ENCODE measurements around the gene FAM107B.
A peak's percentile ranks its signal among the peaks of the same experiment; 100 is the strongest.

FAM107B gene

DNA sequence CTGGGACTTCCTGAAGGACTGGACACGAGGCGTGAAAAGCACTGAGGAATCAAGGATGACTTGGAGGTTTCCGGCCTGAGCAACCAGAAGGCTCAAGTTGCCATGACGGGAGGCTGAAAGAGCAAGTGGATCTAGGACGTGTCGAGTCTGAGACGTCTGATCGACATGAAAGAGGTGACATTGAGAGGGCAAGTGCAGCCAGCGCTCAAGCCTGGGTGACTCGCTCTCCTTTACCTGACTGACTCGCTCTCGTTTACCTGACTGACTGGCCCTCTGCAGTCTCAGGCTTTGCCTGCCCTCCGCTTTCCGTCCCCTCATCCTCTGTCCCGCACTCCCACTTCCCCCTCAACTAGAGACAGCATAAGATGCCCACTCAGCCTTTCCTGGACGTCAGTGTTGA lies 241.4 kb downstream of the FAM107B start:
- DNase-seq (ENCODE audit: low read depth): no peak

DNA sequence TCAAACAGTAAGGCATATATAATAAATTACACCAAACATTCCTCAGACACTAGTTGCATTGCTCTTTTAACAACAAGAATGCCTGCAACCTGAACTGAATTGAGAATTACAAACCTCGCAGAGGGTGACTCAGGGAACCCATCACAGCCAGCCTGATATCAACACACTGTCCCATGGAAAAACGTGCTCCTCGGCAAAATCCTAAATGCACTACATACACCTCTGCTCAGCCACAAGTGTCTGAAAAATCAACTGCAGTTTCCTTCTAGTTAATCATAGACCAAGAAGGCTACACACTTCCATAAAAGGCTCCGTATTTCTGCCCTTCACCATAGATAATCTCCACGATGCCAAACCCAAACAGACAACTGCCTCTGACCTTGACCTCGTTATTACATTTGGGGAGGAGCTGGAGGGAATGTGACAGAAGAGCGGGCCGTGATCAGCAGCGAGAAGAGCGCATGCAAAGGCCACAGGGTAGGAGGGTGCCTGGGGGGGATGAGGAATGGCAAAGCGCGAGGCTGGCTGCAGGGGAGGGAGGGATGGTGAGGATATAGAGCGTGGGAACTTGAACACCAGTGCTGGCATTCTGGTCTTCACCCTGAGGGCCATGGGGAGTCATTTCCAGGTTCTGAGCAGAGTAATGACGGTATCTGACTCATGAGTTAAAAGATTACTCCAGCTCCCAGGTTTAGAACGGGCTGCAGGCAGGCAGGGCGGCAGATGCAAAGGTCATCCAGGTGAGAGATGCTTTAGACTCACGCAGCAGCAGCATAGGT lies 242.0 kb downstream of the FAM107B start:
- no peak for DNase-seq (ENCODE audit: low read depth)

DNA sequence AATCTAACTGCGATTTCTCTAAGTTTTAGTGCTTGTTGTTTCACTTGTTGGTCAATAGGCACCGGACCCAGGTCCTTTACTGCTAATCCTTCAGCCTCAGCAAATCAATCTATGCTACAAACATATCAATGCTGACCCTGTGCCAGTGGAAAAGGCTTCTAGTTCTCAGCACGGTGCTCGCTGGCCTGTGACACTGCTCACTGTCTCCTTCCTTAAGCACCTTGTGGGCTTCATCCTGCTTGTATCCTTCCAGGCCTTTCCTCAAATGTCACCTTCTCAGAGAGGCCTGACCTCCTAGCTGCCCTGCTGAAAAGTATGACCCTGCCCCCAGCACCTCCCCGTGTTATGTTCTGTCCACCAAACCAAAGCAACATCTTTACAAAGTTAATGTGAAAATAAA lies 242.7 kb downstream of the FAM107B start:
- no peak for DNase-seq (ENCODE audit: low read depth)

GRCh38 chr10:14530465-14530864 lies 244.2 kb downstream of the FAM107B start:
- no peak for DNase-seq (ENCODE audit: low read depth)

DNA sequence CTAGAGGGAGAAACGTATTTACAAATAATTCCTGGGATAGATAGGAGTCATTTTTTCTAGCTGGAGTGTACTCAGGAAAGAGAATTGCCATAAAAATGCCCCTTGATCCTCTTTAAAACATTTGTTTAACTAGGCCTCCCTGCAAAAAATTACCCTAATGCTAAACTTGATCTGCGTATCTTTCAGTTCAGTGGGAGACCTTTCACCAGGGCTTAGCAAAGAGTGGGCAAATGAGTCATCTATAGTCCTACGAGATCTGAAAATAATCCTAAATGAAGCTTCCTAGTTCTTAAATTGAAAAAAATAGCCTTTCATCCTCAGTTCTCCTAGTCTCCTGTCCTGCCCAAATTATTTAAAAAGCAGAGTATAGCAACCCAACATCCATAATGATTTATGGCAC lies 245.3 kb downstream of the FAM107B start:
- no peak for DNase-seq (ENCODE audit: low read depth)

- no peak for DNase-seq (ENCODE audit: low read depth)
Measured at GRCh38 chr10:14528450-14528849, 246.2 kb downstream of the FAM107B start.

- no peak for DNase-seq (ENCODE audit: low read depth)
Measured at GRCh38 chr10:14527915-14528314, 246.8 kb downstream of the FAM107B start.

- no peak for DNase-seq (ENCODE audit: low read depth)
Measured at GRCh38 chr10:14527134-14527844, 247.4 kb downstream of the FAM107B start.

DNA sequence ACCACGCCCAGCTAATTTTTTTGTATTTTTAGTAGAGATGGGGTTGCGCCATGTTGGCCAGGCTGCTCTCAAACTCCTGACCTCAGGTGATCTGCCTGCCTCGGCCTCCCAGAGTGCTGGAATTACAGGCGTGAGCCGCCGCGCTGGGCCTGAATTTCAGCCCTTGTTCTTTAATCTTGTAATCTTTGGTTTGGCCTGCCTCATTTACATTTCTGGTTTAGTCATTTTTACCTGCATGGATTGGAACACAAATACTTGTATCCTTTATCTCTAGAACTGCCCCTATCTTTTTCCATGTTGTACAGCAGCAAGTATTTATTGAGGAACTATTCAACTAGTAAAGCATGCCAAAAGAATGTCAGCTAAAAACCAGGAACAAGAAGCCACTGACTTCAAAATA lies 248.4 kb downstream of the FAM107B start:
- no peak for DNase-seq (ENCODE audit: low read depth)

GRCh38 chr10:14524691-14525324 lies 249.9 kb downstream of the FAM107B start:
- DNase-seq (ENCODE audit: low read depth): no peak

- no peak for DNase-seq (ENCODE audit: low read depth)
Measured at GRCh38 chr10:14523286-14523685, 251.4 kb downstream of the FAM107B start.

GRCh38 chr10:14519785-14520184 lies 254.9 kb downstream of the FAM107B start:
- DNase-seq (ENCODE audit: low read depth): no peak

DNA sequence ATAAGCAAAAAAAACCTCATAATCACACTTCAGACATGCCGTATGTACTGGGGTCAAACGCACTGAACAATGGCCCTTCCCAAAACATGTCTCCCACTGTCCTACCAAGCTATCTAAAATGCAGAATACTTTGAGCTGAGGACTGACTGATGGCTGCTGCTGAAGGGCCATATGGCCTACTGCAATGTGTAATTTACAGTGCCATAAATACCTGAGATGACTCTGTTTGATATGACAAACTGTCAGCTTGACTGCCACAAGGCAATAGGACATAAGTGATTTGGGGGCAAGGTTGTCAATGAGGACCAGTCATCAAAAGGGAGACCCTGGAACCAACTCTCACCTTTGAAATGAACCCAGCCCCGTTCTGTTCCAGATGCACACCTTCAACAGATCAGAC lies 256.5 kb downstream of the FAM107B start:
- DNase-seq (ENCODE audit: low read depth): no peak

DNA sequence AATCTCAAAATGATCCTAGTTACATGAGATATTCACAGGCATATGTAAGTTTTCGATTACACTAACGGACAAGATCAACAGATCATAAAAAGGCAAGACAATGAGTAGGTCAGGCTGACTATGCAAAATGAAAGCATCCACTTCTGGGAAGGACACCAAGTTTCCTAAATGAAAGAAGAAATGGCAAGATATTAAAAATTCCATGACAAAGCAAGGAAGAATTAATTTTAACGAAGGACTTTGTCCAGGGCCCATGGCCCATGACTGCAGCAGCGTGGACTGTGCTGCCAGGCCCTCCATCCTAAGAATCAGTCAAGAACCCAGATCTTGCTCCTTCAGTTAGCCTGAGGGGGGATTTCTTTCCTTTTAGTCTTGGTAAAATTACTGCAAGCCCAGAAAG lies 261.6 kb downstream of the FAM107B start:
- DNase-seq (ENCODE audit: low read depth): peak; percentile 33

GRCh38 chr10:14510346-14510745 lies 264.4 kb downstream of the FAM107B start:
- no peak for DNase-seq (ENCODE audit: low read depth)

GRCh38 chr10:14508725-14509124 lies 266.0 kb downstream of the FAM107B start:
- DNase-seq (ENCODE audit: low read depth): peak; percentile 87

GRCh38 chr10:14507781-14508180 lies 266.9 kb downstream of the FAM107B start:
- no peak for DNase-seq (ENCODE audit: low read depth)

GRCh38 chr10:14507176-14507575 lies 267.5 kb downstream of the FAM107B start:
- no peak for DNase-seq (ENCODE audit: low read depth)

GRCh38 chr10:14502431-14502830 lies 272.3 kb downstream of the FAM107B start:
- no peak for DNase-seq (ENCODE audit: low read depth)

DNA sequence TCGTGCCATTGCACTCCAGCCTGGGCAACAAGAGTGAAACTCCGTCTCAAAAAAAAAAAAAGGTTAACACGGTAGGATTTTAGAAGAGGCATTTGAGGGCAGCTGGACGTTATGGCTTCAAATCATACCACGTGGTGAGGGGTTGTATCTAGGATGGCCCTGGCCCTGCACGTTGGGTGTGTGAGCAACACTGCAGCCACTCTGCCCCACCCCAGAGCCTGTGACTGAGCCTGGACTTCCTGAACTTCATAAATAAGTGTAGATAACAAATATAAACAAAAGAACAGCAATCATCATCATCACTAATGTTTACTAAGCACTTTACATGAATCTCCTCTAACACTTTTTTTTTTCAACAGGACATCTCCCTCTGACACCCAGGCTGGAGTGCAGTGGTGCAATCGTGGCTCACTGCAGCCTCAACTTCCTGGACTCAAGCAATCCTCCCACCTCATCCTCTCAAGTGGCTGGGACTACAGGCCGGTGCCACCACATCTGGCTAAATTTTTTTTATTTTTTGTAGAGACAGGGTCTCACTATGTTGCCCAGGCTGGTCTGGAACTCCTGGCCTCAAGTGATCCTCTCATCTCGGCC lies 274.4 kb downstream of the FAM107B start:
- DNase-seq (ENCODE audit: low read depth): no peak

DNA sequence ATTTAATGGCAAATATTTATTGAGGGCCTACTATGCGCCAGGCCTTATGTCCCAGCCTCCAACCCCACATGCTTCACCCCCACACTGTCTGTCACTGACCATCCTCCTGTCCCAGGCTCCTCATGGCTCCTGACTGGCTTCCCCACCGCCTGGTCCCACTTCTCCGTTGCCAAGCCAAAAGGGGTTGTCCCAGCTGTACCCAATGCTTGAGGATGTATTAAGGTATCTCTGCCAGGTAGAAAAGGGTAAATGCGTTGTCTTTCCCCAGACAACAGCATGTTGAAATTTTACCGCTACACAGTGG lies 275.1 kb downstream of the FAM107B start:
- no peak for DNase-seq (ENCODE audit: low read depth)

DNA sequence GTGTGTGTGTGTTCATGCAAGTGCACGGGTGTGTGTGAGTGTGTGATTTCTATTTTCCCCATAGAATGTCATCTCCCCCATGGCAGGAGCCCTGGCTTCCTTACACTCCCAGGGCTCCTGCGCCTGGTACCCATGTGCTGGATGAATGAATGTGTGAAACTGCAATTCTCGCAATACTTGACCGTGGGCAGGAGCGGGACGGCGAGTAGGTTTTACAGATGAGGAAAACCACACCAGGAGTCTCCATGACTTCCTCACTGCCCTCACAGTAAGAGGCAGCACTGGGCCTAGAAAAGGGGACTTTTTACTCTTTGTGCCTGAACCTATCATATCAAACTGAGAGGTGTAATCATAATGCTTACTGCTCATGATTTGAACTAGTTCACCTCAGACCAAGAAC lies 276.4 kb downstream of the FAM107B start:
- DNase-seq (ENCODE audit: low read depth): no peak

DNA sequence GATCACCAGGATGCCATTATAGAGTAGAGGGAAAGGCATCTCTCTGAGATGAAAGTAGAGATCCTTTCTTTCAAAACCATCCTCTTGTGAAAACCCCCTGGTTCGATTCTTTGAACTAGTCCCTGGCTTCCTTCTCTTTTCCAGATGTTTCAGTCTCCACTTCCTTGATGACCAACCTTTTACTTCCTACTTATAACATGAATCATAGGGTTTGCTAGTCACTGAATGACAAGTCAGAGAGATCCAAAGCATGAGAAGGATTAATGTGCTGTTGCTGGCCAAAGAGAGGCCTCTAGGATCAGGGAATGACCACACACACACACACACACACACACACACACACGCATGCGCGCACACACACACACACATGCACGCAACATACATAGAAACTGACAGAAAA lies 282.9 kb downstream of the FAM107B start:
- DNase-seq (ENCODE audit: low read depth): no peak

Measured in stromal cell of bone marrow (primary cell).